ENCODE data around the gene SPATA3.

The SPATA3 gene

DNA sequence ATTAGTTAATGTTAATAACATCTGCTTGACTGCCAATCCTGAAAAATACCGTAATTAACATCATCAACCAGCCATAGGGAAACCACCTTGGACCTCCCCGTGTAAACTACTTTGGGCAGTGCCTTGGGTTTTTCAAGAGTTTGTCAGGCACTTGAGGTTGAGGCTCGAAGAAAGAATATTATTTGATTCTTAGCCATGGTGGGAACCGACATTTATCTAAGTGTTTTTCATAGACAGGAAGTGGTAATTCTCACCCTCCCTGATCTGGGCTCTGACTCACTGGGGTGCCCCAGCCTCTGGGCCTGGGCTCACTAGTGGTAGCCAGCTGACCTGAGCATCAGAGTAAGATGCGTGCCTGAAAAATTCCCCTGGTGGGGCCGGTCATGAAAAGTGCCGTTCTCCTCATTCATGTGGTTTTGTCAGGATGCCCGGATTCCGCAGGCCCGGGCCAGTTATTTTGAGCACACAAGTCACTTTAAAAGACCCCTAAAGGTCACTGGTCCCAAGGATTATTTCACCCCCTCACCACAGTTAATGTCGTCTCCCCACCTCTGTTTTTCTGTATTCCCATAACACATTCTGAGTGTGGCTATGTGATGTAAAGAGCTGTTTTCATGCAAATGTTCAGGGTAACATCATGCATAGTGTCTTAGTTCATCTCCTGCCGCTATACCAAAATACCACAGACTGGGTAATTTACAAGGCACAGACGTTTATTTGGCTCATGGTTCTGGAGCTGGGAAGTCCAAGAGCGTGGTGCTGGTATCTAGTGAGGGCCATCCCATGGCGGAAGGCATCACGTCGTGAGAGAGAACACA lies 21.6 kb upstream of the SPATA3 start:
- Histone ChIP-seq H2BK5ac (ENCODE audit: low read length) (no peak overlapping the region), H3K27ac (ENCODE audit: low read depth, low read length) (no peak overlapping the region)

DNA sequence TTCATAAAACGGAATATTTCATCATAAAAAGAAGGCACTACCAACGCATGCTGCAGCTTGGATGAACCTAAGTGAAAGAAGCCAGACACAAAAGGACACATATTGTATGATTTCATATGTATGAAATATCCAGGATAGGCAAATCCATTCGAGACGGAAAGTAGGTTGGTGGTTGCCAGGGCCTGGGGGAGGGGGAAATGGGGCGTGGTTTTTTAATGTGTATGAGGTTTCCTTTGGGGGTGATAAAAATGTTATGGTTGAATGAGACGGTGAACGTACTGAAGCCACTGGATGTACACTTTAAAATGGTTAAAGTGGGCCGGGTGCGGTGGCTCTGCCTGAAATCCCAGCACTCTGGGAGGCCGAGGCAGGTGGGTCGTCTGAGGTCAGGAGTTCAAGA lies 20.0 kb upstream of the SPATA3 start:
- H3K27me3 ChIP-seq (ENCODE audit: insufficient read depth, low read length, poor library complexity): no peaks in the 10 kb centered on the region
- no peaks in the 10 kb centered on the region for H3K79me2 ChIP-seq (ENCODE audit: control insufficient read depth, insufficient read depth, low read length)
- no peak for DNase-seq
- H3K4ac ChIP-seq (ENCODE audit: low read depth, low read length): no peak overlapping the region
- H3K4me1 ChIP-seq (ENCODE audit: control insufficient read depth, low read depth, low read length): peaks cover 4% of the 10 kb centered on the region
- H3K27ac ChIP-seq (ENCODE audit: low read depth, low read length): no peak overlapping the region
- no peaks in the 10 kb centered on the region for H3K79me1 ChIP-seq (ENCODE audit: low read length)
- H2BK120ac ChIP-seq (ENCODE audit: low read depth, low read length): no peak overlapping the region
- 100% methylated on average over 2 of the region's 11 CpGs for WGBS (ENCODE audit: extremely low coverage, insufficient coverage, low lambda C conversion rate)
- H2AK5ac ChIP-seq (ENCODE audit: low read length): no peak overlapping the region
- no peak overlapping the region for H2BK15ac ChIP-seq (replicated peaks; ENCODE audit: low read depth)
- no peak overlapping the region for H3K9ac ChIP-seq (ENCODE audit: low read length)
- H3K36me3 ChIP-seq (ENCODE audit: control insufficient read depth, insufficient read depth, low read length): no peaks in the 10 kb centered on the region
- H3K4me2 ChIP-seq (ENCODE audit: low read length): no peak overlapping the region
- no peak overlapping the region for H4K8ac ChIP-seq (ENCODE audit: low read depth, low read length)
- no peak overlapping the region for H2BK5ac ChIP-seq (ENCODE audit: low read length)
- no peak overlapping the region for H3K56ac ChIP-seq (ENCODE audit: low read length)
- no peak overlapping the region for H4K5ac ChIP-seq (ENCODE audit: low read length)
- no peak overlapping the region for H3K23ac ChIP-seq (ENCODE audit: low read length)
- H3K18ac ChIP-seq (ENCODE audit: low read length): no peak overlapping the region
- no peak overlapping the region for H3K4me3 ChIP-seq (ENCODE audit: low read length)

More for the DNA sequence above, 21.6 kb upstream of the SPATA3 start:
- H3K56ac ChIP-seq (ENCODE audit: low read length): no peak overlapping the region
- no peaks in the 10 kb centered on the region for H3K79me1 ChIP-seq (ENCODE audit: low read length)
- no peaks in the 10 kb centered on the region for H3K79me2 ChIP-seq (ENCODE audit: control insufficient read depth, insufficient read depth, low read length)
- no peak overlapping the region for H3K4ac ChIP-seq (ENCODE audit: low read depth, low read length)
- no peak overlapping the region for H2BK15ac ChIP-seq (replicated peaks; ENCODE audit: low read depth)
- no peak overlapping the region for H2BK120ac ChIP-seq (ENCODE audit: low read depth, low read length)
- H3K4me1 ChIP-seq (ENCODE audit: control insufficient read depth, low read depth, low read length): peaks cover 4% of the 10 kb centered on the region
- H4K5ac ChIP-seq (ENCODE audit: low read length): no peak overlapping the region
- WGBS (ENCODE audit: extremely low coverage, insufficient coverage, low lambda C conversion rate): no CpG with 5 or more reads among the region's 17 CpGs
- no peak overlapping the region for H3K4me2 ChIP-seq (ENCODE audit: low read length)
- no peak overlapping the region for H3K9ac ChIP-seq (ENCODE audit: low read length)
- no peak overlapping the region for H3K23ac ChIP-seq (ENCODE audit: low read length)
- H3K4me3 ChIP-seq (ENCODE audit: low read length): no peak overlapping the region
- DNase-seq: no peak
- peak overlapping the region; percentile 5 for H2AK5ac ChIP-seq (ENCODE audit: low read length)
- no peak overlapping the region for H3K18ac ChIP-seq (ENCODE audit: low read length)
- no peaks in the 10 kb centered on the region for H3K36me3 ChIP-seq (ENCODE audit: control insufficient read depth, insufficient read depth, low read length)
- H4K8ac ChIP-seq (ENCODE audit: low read depth, low read length): no peak overlapping the region
- H3K27me3 ChIP-seq (ENCODE audit: insufficient read depth, low read length, poor library complexity): no peaks in the 10 kb centered on the region

DNA sequence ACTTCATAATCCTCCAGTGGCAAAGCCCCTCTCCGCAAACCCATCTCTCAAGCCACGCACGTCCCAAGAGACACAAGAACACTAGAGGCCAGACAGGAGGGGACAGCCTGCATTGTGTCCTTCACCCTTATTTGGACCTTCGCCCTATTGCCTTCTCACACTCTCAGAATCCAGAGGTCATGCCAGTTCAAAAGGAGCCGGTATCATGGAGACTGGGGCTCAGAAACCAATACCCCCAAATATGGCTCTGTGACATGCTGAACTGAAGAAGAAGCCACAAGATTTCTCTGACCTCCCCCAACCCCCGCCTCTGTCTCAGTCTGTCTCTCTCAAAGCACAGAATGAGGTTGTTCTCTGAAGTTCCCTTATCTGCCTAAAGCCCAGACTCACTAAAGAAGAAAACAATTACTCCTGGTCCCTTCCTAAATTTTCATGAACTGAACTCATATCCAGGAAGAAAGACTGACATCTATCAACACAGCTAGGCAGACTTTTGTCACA lies 19.2 kb upstream of the SPATA3 start:
- H3K36me3 ChIP-seq (ENCODE audit: control insufficient read depth, insufficient read depth, low read length): no peaks in the 10 kb centered on the region
- no peaks in the 10 kb centered on the region for H3K27me3 ChIP-seq (ENCODE audit: insufficient read depth, low read length, poor library complexity)
- no peaks in the 10 kb centered on the region for H3K79me1 ChIP-seq (ENCODE audit: low read length)
- H3K79me2 ChIP-seq (ENCODE audit: control insufficient read depth, insufficient read depth, low read length): no peaks in the 10 kb centered on the region
- DNase-seq: no peak
- H2AK5ac ChIP-seq (ENCODE audit: low read length): no peak overlapping the region
- no peak overlapping the region for H3K23ac ChIP-seq (ENCODE audit: low read length)
- no peak overlapping the region for H3K18ac ChIP-seq (ENCODE audit: low read length)
- H3K4me2 ChIP-seq (ENCODE audit: low read length): no peak overlapping the region
- peaks cover 4% of the 10 kb centered on the region for H3K4me1 ChIP-seq (ENCODE audit: control insufficient read depth, low read depth, low read length)
- no peak overlapping the region for H3K27ac ChIP-seq (ENCODE audit: low read depth, low read length)
- no peak overlapping the region for H4K5ac ChIP-seq (ENCODE audit: low read length)
- H2BK120ac ChIP-seq (ENCODE audit: low read depth, low read length): no peak overlapping the region
- H3K4ac ChIP-seq (ENCODE audit: low read depth, low read length): no peak overlapping the region
- no CpG with 5 or more reads among the region's 6 CpGs for WGBS (ENCODE audit: extremely low coverage, insufficient coverage, low lambda C conversion rate)
- peak overlapping the region; percentile 6 for H2BK5ac ChIP-seq (ENCODE audit: low read length)
- no peak overlapping the region for H3K9ac ChIP-seq (ENCODE audit: low read length)
- H2BK15ac ChIP-seq (replicated peaks; ENCODE audit: low read depth): no peak overlapping the region
- no peak overlapping the region for H4K8ac ChIP-seq (ENCODE audit: low read depth, low read length)
- peak overlapping the region; percentile 78 for H3K56ac ChIP-seq (ENCODE audit: low read length)
- no peak overlapping the region for H3K4me3 ChIP-seq (ENCODE audit: low read length)

DNA sequence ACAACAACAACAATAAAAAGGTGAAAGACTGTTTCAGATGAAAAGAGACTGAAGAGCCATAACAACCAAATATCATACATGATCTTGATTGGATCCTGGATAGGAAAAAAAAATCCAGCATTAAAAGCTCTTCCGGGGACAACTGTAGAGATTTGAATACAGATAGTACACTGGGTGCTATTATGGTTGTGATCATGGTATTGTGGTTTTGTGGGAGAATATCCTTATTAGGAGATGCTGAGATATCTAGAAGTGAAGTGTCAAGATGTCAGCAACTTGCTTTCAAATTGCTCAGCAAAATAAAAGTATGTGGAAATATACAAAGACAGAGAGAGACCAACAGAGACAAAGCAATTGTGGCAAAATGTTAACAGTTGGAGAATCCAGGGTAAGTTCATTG lies 15.5 kb upstream of the SPATA3 start:
- no peak overlapping the region for H4K8ac ChIP-seq (ENCODE audit: low read depth, low read length)
- H3K23ac ChIP-seq (ENCODE audit: low read length): no peak overlapping the region
- H3K4me1 ChIP-seq (ENCODE audit: control insufficient read depth, low read depth, low read length): peaks cover 4% of the 10 kb centered on the region
- H3K79me1 ChIP-seq (ENCODE audit: low read length): no peaks in the 10 kb centered on the region
- DNase-seq: no peak
- no peaks in the 10 kb centered on the region for H3K36me3 ChIP-seq (ENCODE audit: control insufficient read depth, insufficient read depth, low read length)
- H3K9ac ChIP-seq (ENCODE audit: low read length): no peak overlapping the region
- H2BK5ac ChIP-seq (ENCODE audit: low read length): no peak overlapping the region
- no peak overlapping the region for H2BK15ac ChIP-seq (replicated peaks; ENCODE audit: low read depth)
- no peak overlapping the region for H3K4ac ChIP-seq (ENCODE audit: low read depth, low read length)
- H3K27me3 ChIP-seq (ENCODE audit: insufficient read depth, low read length, poor library complexity): no peaks in the 10 kb centered on the region
- H3K4me3 ChIP-seq (ENCODE audit: low read length): no peak overlapping the region
- no peaks in the 10 kb centered on the region for H3K79me2 ChIP-seq (ENCODE audit: control insufficient read depth, insufficient read depth, low read length)
- H2BK120ac ChIP-seq (ENCODE audit: low read depth, low read length): no peak overlapping the region
- H2AK5ac ChIP-seq (ENCODE audit: low read length): no peak overlapping the region
- H3K27ac ChIP-seq (ENCODE audit: low read depth, low read length): no peak overlapping the region
- H3K56ac ChIP-seq (ENCODE audit: low read length): no peak overlapping the region
- no peak overlapping the region for H3K4me2 ChIP-seq (ENCODE audit: low read length)
- H3K18ac ChIP-seq (ENCODE audit: low read length): no peak overlapping the region
- WGBS (ENCODE audit: extremely low coverage, insufficient coverage, low lambda C conversion rate): no CpG with 5 or more reads among the region's 1 CpG
- H4K5ac ChIP-seq (ENCODE audit: low read length): no peak overlapping the region

DNA sequence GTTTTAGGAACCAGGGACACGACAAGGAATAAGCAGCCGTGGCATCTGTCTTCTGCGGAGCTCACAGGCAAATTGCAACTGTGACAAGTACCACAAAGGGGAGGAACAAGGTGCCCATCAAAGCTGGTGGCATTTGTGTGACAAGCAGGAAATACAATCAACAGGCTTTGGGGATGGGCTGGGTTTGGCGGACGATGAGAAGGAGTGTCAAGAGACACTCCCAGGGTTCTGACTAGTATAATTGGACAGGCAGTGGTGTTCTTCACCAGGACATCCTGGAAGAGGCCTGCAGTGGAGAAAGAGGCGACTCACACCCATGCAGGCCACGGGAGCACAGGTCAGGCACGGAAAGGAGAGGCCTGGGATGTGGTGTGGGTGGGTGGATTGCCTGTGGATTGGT lies 14.2 kb upstream of the SPATA3 start:
- Histone ChIP-seq H2AK5ac (ENCODE audit: low read length) (peak overlapping the region; percentile 24), H3K4me3 (ENCODE audit: low read length) (no peak overlapping the region), H2BK5ac (ENCODE audit: low read length) (no peak overlapping the region), H3K4ac (ENCODE audit: low read depth, low read length) (no peak overlapping the region), H3K56ac (ENCODE audit: low read length) (no peak overlapping the region), H3K23ac (ENCODE audit: low read length) (no peak overlapping the region), H4K8ac (ENCODE audit: low read depth, low read length) (no peak overlapping the region), H3K4me1 (ENCODE audit: control insufficient read depth, low read depth, low read length) (peaks cover 3% of the 10 kb centered on the region), H3K18ac (ENCODE audit: low read length) (no peak overlapping the region), H4K5ac (ENCODE audit: low read length) (no peak overlapping the region), H2BK15ac (replicated peaks; ENCODE audit: low read depth) (no peak overlapping the region), H3K79me2 (ENCODE audit: control insufficient read depth, insufficient read depth, low read length) (no peaks in the 10 kb centered on the region), H3K27ac (ENCODE audit: low read depth, low read length) (no peak overlapping the region), H3K79me1 (ENCODE audit: low read length) (no peaks in the 10 kb centered on the region), H3K4me2 (ENCODE audit: low read length) (no peak overlapping the region), H3K9ac (ENCODE audit: low read length) (no peak overlapping the region), H3K27me3 (ENCODE audit: insufficient read depth, low read length, poor library complexity) (no peaks in the 10 kb centered on the region), H2BK120ac (ENCODE audit: low read depth, low read length) (no peak overlapping the region), H3K36me3 (ENCODE audit: control insufficient read depth, insufficient read depth, low read length) (no peaks in the 10 kb centered on the region)
- DNase-seq: no peak
- WGBS (ENCODE audit: extremely low coverage, insufficient coverage, low lambda C conversion rate): no CpG with 5 or more reads among the region's 8 CpGs

DNA sequence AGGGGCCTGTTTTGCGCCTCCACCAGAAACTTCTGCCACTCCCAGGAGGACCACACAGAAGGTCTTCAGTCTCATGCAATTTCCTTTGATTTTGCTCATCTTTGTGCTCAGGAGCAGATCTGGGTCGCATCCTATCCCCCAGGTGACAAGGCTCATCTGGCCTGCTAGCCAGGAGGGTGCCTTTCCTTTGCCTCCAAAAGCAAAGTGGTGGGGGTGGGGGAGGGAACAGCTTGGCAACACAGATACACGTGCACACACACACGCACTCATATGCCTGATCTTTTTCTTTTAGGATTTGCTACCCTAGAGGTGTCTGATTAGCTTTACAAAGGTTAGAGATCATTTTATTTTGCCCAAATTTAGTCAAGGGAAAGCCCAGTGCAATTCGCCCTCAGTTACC lies 13.8 kb upstream of the SPATA3 start:
- no peak overlapping the region for H2BK5ac ChIP-seq (ENCODE audit: low read length)
- H4K8ac ChIP-seq (ENCODE audit: low read depth, low read length): no peak overlapping the region
- no peaks in the 10 kb centered on the region for H3K36me3 ChIP-seq (ENCODE audit: control insufficient read depth, insufficient read depth, low read length)
- no peak overlapping the region for H2BK120ac ChIP-seq (ENCODE audit: low read depth, low read length)
- H3K23ac ChIP-seq (ENCODE audit: low read length): no peak overlapping the region
- no peak overlapping the region for H3K56ac ChIP-seq (ENCODE audit: low read length)
- H3K27me3 ChIP-seq (ENCODE audit: insufficient read depth, low read length, poor library complexity): no peaks in the 10 kb centered on the region
- H3K79me1 ChIP-seq (ENCODE audit: low read length): no peaks in the 10 kb centered on the region
- H3K79me2 ChIP-seq (ENCODE audit: control insufficient read depth, insufficient read depth, low read length): no peaks in the 10 kb centered on the region
- no peak overlapping the region for H3K18ac ChIP-seq (ENCODE audit: low read length)
- no peak overlapping the region for H3K27ac ChIP-seq (ENCODE audit: low read depth, low read length)
- H3K4ac ChIP-seq (ENCODE audit: low read depth, low read length): no peak overlapping the region
- H3K4me2 ChIP-seq (ENCODE audit: low read length): no peak overlapping the region
- peaks cover 3% of the 10 kb centered on the region for H3K4me1 ChIP-seq (ENCODE audit: control insufficient read depth, low read depth, low read length)
- no peak overlapping the region for H3K9ac ChIP-seq (ENCODE audit: low read length)
- no CpG with 5 or more reads among the region's 5 CpGs for WGBS (ENCODE audit: extremely low coverage, insufficient coverage, low lambda C conversion rate)
- no peak overlapping the region for H2AK5ac ChIP-seq (ENCODE audit: low read length)
- H3K4me3 ChIP-seq (ENCODE audit: low read length): no peak overlapping the region
- no peak overlapping the region for H4K5ac ChIP-seq (ENCODE audit: low read length)
- no peak for DNase-seq
- H2BK15ac ChIP-seq (replicated peaks; ENCODE audit: low read depth): no peak overlapping the region

Measured in mesendoderm (in vitro differentiated cells).